H9 (cell line): ENCODE results near the gene ASPN. TPM values are rescaled to one million over a fixed set of nuclear protein-coding genes. Genes with fewer than 3 reads are reported as not detected.
A peak's percentile ranks its signal among the peaks of the same experiment; 100 is the strongest.

Experiments used
- DNase-seq: peaks from one replicate; pipeline ENCODE4 v3.0.0-alpha.2; 2017
- H2AFZ ChIP-seq: one replicate; pipeline ENCODE4 v1.6.1; 2013; ENCODE audit warnings: mild to moderate bottlenecking, low read length, control low read depth, moderate library complexity
- H2AK5ac ChIP-seq: 2 replicates; pipeline ENCODE4 v1.6.1; 2013; ENCODE audit warnings: low read length, control low read depth, mixed read lengths; ENCODE audit not compliant: insufficient read length
- H2BK120ac ChIP-seq: one replicate; pipeline ENCODE4 v1.6.1; 2013; ENCODE audit warnings: low read depth, mild to moderate bottlenecking, low read length, control low read depth, inconsistent platforms; ENCODE audit not compliant: poor library complexity, severe bottlenecking
- H2BK12ac ChIP-seq: 2 replicates; pipeline ENCODE4 v1.6.1; 2013; ENCODE audit warnings: low read length, control low read depth, mixed read lengths, low read depth; ENCODE audit not compliant: insufficient read length
- H2BK15ac ChIP-seq: 2 replicates; pipeline ENCODE4 v1.6.1; 2013; ENCODE audit warnings: low read depth, low read length, control low read depth
- H2BK20ac ChIP-seq: one replicate; pipeline ENCODE4 v1.6.1; 2013; ENCODE audit warnings: low read depth, mild to moderate bottlenecking, low read length, control low read depth, inconsistent platforms; ENCODE audit not compliant: poor library complexity, severe bottlenecking
- H2BK5ac ChIP-seq: 2 replicates; pipeline ENCODE4 v1.6.1; 2013; ENCODE audit warnings: low read length, control low read depth, mixed read lengths; ENCODE audit not compliant: insufficient read length
- H3K14ac ChIP-seq: 2 replicates; pipeline ENCODE4 v1.6.1; 2013; ENCODE audit warnings: low read length, control low read depth; ENCODE audit not compliant: insufficient read depth
- H3K18ac ChIP-seq: 2 replicates; pipeline ENCODE4 v1.6.1; 2013; ENCODE audit warnings: low read depth, mild to moderate bottlenecking, mixed read lengths, low read length, control low read depth; ENCODE audit not compliant: insufficient read length
- H3K23ac ChIP-seq: 2 replicates; pipeline ENCODE4 v1.6.1; 2013; ENCODE audit warnings: low read length, control low read depth, mixed read lengths, low read depth; ENCODE audit not compliant: insufficient read length
- H3K23me2 ChIP-seq: 2 replicates; pipeline ENCODE4 v1.6.1; 2013; ENCODE audit warnings: low read depth, mild to moderate bottlenecking, mixed read lengths, low read length, control low read depth; ENCODE audit not compliant: insufficient read length, poor library complexity, severe bottlenecking
- H3K27ac ChIP-seq: 2 replicates; pipeline ENCODE4 v1.5.1; 2013; ENCODE audit warnings: low read length, control low read depth, mixed read lengths, low read depth; ENCODE audit not compliant: insufficient read length
- H3K27me3 ChIP-seq: 2 replicates; pipeline ENCODE4 v1.6.1; 2013; ENCODE audit warnings: low read length, control low read depth, inconsistent platforms; ENCODE audit not compliant: insufficient read depth
- H3K4ac ChIP-seq: 2 replicates; pipeline ENCODE4 v1.6.1; 2013; ENCODE audit warnings: low read depth, mild to moderate bottlenecking, control low read depth, inconsistent platforms, low read length, moderate library complexity
- H3K4me1 ChIP-seq: 2 replicates; pipeline ENCODE4 v1.6.1; 2013; ENCODE audit warnings: low read length, control low read depth, inconsistent platforms; ENCODE audit not compliant: insufficient read depth
- H3K4me2 ChIP-seq: 2 replicates; pipeline ENCODE4 v1.6.1; 2013; ENCODE audit warnings: low read length, control low read depth, mixed read lengths; ENCODE audit not compliant: insufficient read length, insufficient read depth
- H3K56ac ChIP-seq: 2 replicates; pipeline ENCODE4 v1.6.1; 2013; ENCODE audit warnings: low read depth, mild to moderate bottlenecking, mixed read lengths, low read length, control low read depth; ENCODE audit not compliant: insufficient read length
- H3K79me1 ChIP-seq: 2 replicates; pipeline ENCODE4 v1.6.1; 2013; ENCODE audit warnings: low read depth, mild to moderate bottlenecking, moderate library complexity, low read length, control low read depth, inconsistent platforms; ENCODE audit not compliant: insufficient read depth, poor library complexity, severe bottlenecking
- H3K79me2 ChIP-seq: 2 replicates; pipeline ENCODE4 v1.6.1; 2013; ENCODE audit warnings: low read length, control low read depth, inconsistent platforms; ENCODE audit not compliant: insufficient read depth
- H3K9ac ChIP-seq: 2 replicates; pipeline ENCODE4 v1.6.1; 2013; ENCODE audit warnings: low read length, control low read depth, mixed read lengths; ENCODE audit not compliant: insufficient read length; ENCODE audit errors: extremely low read depth
- H3K9me3 ChIP-seq: one replicate; pipeline ENCODE4 v1.6.1; 2013; ENCODE audit warnings: low read depth, low read length, inconsistent platforms; ENCODE audit not compliant: control insufficient read depth
- H3T11ph ChIP-seq: one replicate; pipeline ENCODE4 v1.6.1; 2013; ENCODE audit warnings: mild to moderate bottlenecking, low read length, control low read depth, inconsistent platforms
- H4K20me1 ChIP-seq: one replicate; pipeline ENCODE4 v1.6.1; 2013; ENCODE audit not compliant: control insufficient read depth, insufficient read length, insufficient read depth
- H4K5ac ChIP-seq: 2 replicates; pipeline ENCODE4 v1.6.1; 2013; ENCODE audit warnings: low read depth, mild to moderate bottlenecking, mixed read lengths, low read length, control low read depth; ENCODE audit not compliant: insufficient read length
- H4K8ac ChIP-seq: replicated peaks from 2 replicates; pipeline ENCODE4 v1.6.1; 2013; ENCODE audit warnings: low read length, control low read depth, mixed read lengths, low read depth; ENCODE audit not compliant: insufficient read length
- H4K91ac ChIP-seq: 2 replicates; pipeline ENCODE4 v1.6.1; 2013; ENCODE audit warnings: low read depth, mild to moderate bottlenecking, moderate library complexity, mixed read lengths, low read length, control low read depth; ENCODE audit not compliant: insufficient read length
- H3K27ac Mint-ChIP-seq, 3 experiments: 2 replicates in 2 of 3; 3 replicates in 1 of 3; pipeline ENCODE4 v1.8.0; 2020 to 2021; ENCODE audit warnings: mixed read lengths in 3 of 3, mild to moderate bottlenecking in 1 of 3, moderate library complexity in 1 of 3
- H3K27me3 Mint-ChIP-seq: 2 replicates; pipeline ENCODE4 v1.8.0; 2021; ENCODE audit warnings: low read depth, mild to moderate bottlenecking, moderate library complexity, mixed read lengths
- H3K36me3 Mint-ChIP-seq, 3 experiments: 2 replicates in 2 of 3; 3 replicates in 1 of 3; pipeline ENCODE4 v1.8.0; 2020 to 2021; ENCODE audit warnings: low read depth in 3 of 3, mixed read lengths in 3 of 3; ENCODE audit not compliant: insufficient read depth in 1 of 3
- H3K4me1 Mint-ChIP-seq, 2 experiments: 2 replicates each; pipeline ENCODE4 v1.8.0; 2020; ENCODE audit warnings: mixed read lengths in 2 of 2
- H3K4me3 Mint-ChIP-seq, 2 experiments: 2 replicates in 1 of 2; 3 replicates in 1 of 2; pipeline ENCODE4 v1.8.0; 2020 to 2021; ENCODE audit warnings: mild to moderate bottlenecking in 2 of 2, mixed read lengths in 2 of 2, moderate library complexity in 1 of 2
- H3K9me3 Mint-ChIP-seq, 2 experiments: 2 replicates in 1 of 2; 3 replicates in 1 of 2; pipeline ENCODE4 v1.8.0; 2020; ENCODE audit warnings: mild to moderate bottlenecking in 2 of 2, mixed read lengths in 2 of 2, moderate library complexity in 1 of 2
- CTCF ChIP-seq: fragments of 200-600 bp; sonication (generic); conservative IDR thresholded peaks from 3 replicates; pipeline ENCODE4 v1.8.0; 2021; ENCODE audit warnings: antibody characterized with exemption, mild to moderate bottlenecking
- WGBS: extraction: QIAGEN DNeasy Blood & Tissue Kit; methylation state at CpG from one replicate; pipeline ENCODE4 v1.1.7; 2013; ENCODE audit warnings: missing lambda C conversion rate, low lambda C conversion rate, mixed read lengths; ENCODE audit not compliant: insufficient read length; ENCODE audit errors: extremely low coverage; 5-methylcytosine and 5-hydroxymethylcytosine counted together
- total RNA-seq: library from RNA; stranded (reverse); gene quantifications from 2 replicates; pipeline ENCODE4 v1.2.1, GENCODE V29; 2021

The ASPN gene
- total RNA-seq, 1 experiment from 2014 or later, result not detected

- Mint-ChIP-seq H3K27ac (no peak overlapping the region), H3K27me3 (no peaks in the 10 kb centered on the region), H3K4me1 (no peaks in the 10 kb centered on the region), H3K9me3 (no peaks in the 10 kb centered on the region), H3K36me3 (no peaks in the 10 kb centered on the region), H3K4me3 (no peak overlapping the region)
- Histone ChIP-seq H3T11ph (no peak overlapping the region), H3K9me3 (no peaks in the 10 kb centered on the region), H4K20me1 (no peaks in the 10 kb centered on the region), H3K79me2 (no peaks in the 10 kb centered on the region), H3K4ac (no peak overlapping the region), H3K9ac (no peak overlapping the region), H3K4me1 (no peaks in the 10 kb centered on the region), H3K4me2 (no peak overlapping the region), H4K5ac (no peak overlapping the region), H3K14ac (no peak overlapping the region), H4K91ac (no peak overlapping the region), H3K79me1 (no peaks in the 10 kb centered on the region), H4K8ac (no peak overlapping the region), H2BK20ac (no peak overlapping the region), H2BK5ac (no peak overlapping the region), H2BK12ac (no peak overlapping the region), H2BK15ac (no peak overlapping the region), H3K23me2 (no peaks in the 10 kb centered on the region), H3K18ac (no peak overlapping the region), H2AFZ (no peak overlapping the region), H3K56ac (no peak overlapping the region), H3K23ac (no peak overlapping the region), H3K27ac (no peak overlapping the region), H2BK120ac (no peak overlapping the region), H3K27me3 (no peaks in the 10 kb centered on the region), H2AK5ac (no peak overlapping the region)
- no CpG with 5 or more reads among the region's 5 CpGs for WGBS
- no peak for DNase-seq
- peak; percentile 31; the same call in 2 of the 3 replicates for TF ChIP-seq CTCF
Measured at GRCh38 chr9:92438900-92439526, 43.3 kb downstream of the ASPN start.
